IMR-90 (cell line): ENCODE data around the gene LAMA2. TPM values are rescaled to one million over a fixed set of nuclear protein-coding genes. Genes with fewer than 3 reads are reported as not detected.

Source experiments
- ATAC-seq: fragments of 200-7000 bp; cut with Tn5 transposase; 2 replicates; pipeline ENCODE4 v1.9.1; 2020; ENCODE audit warnings: low read depth, mild to moderate bottlenecking, moderate library complexity
- BruUV-seq: library from RNA; stranded (reverse); fragments of 400-500 nt; replicated peaks from 2 replicates; lab custom pipeline; 2021; lab: Mats Ljungman, UMichigan
- CTCF ChIA-PET: fragments of 300-600 bp; formaldehyde crosslinking; extraction: SDS; loops from one replicate; lab custom pipeline; 2021; ENCODE audit warnings: antibody characterized with exemption; lab: Yijun Ruan, JAX
- POLR2A ChIA-PET: fragments of 300-600 bp; sonication (Branson Sonifier 250); formaldehyde crosslinking; loops from one replicate; lab custom pipeline; 2022; ENCODE audit warnings: antibody characterized with exemption; ENCODE audit not compliant: unreplicated experiment; lab: Charles Lee
- DNase-seq: peaks from one replicate; pipeline ENCODE4 v3.0.0; 2013
- H2AFZ ChIP-seq: replicated peaks from 2 replicates; pipeline ENCODE3; 2013; ENCODE audit warnings: low read length, mild to moderate bottlenecking; ENCODE audit not compliant: poor library complexity
- H2AK5ac ChIP-seq: 2 replicates; pipeline ENCODE4 v1.6.1; 2013; ENCODE audit warnings: low read depth, low read length, inconsistent platforms
- H2AK9ac ChIP-seq: replicated peaks from 2 replicates; pipeline ENCODE3; 2013; ENCODE audit warnings: mild to moderate bottlenecking, low read depth, low read length, moderate library complexity; ENCODE audit not compliant: poor library complexity
- H2BK120ac ChIP-seq: 2 replicates; pipeline ENCODE4 v1.6.1; 2013; ENCODE audit warnings: low read depth, low read length, inconsistent platforms
- H2BK15ac ChIP-seq: 3 replicates; pipeline ENCODE4 v1.6.1; 2013; ENCODE audit warnings: low read depth, low read length, inconsistent platforms
- H2BK20ac ChIP-seq: 2 replicates; pipeline ENCODE4 v1.6.1; 2013; ENCODE audit warnings: low read depth, mild to moderate bottlenecking, inconsistent platforms, low read length, moderate library complexity
- H2BK5ac ChIP-seq: 2 replicates; pipeline ENCODE4 v1.6.1; 2013; ENCODE audit warnings: mild to moderate bottlenecking, low read depth, low read length, inconsistent platforms; ENCODE audit not compliant: poor library complexity, severe bottlenecking
- H3K14ac ChIP-seq: replicated peaks from 2 replicates; pipeline ENCODE4 v1.6.1; 2013; ENCODE audit warnings: low read depth, low read length, inconsistent platforms
- H3K18ac ChIP-seq: 2 replicates; pipeline ENCODE4 v1.6.1; 2013; ENCODE audit warnings: low read depth, low read length, control low read depth
- H3K23ac ChIP-seq: 2 replicates; pipeline ENCODE4 v1.6.1; 2013; ENCODE audit warnings: low read depth, low read length, inconsistent platforms
- H3K27ac ChIP-seq: 2 replicates; pipeline ENCODE4 v1.5.1; 2013; ENCODE audit warnings: mild to moderate bottlenecking, control low read depth, low read length; ENCODE audit not compliant: insufficient read depth
- H3K27me3 ChIP-seq: 2 replicates; pipeline ENCODE4 v1.6.1; 2013; ENCODE audit warnings: low read length; ENCODE audit not compliant: control insufficient read depth, insufficient read depth
- H3K36me3 ChIP-seq: 2 replicates; pipeline ENCODE4 v1.6.1; 2013; ENCODE audit warnings: low read length, mixed read lengths; ENCODE audit not compliant: control insufficient read depth, insufficient read depth
- H3K4ac ChIP-seq: 2 replicates; pipeline ENCODE4 v1.6.1; 2013; ENCODE audit warnings: low read depth, low read length, inconsistent platforms
- H3K4me1 ChIP-seq: 2 replicates; pipeline ENCODE4 v1.6.1; 2013; ENCODE audit warnings: low read length, mixed read lengths; ENCODE audit not compliant: control insufficient read depth, insufficient read depth
- H3K4me2 ChIP-seq: 2 replicates; pipeline ENCODE4 v1.6.1; 2013; ENCODE audit warnings: low read depth, mild to moderate bottlenecking, control low read depth, low read length, moderate library complexity
- H3K4me3 ChIP-seq: 2 replicates; pipeline ENCODE4 v1.5.1; 2013; ENCODE audit warnings: low read depth, mild to moderate bottlenecking, control low read depth, low read length, moderate library complexity; ENCODE audit not compliant: insufficient read depth
- H3K56ac ChIP-seq: 2 replicates; pipeline ENCODE4 v1.6.1; 2013; ENCODE audit warnings: low read length, inconsistent platforms; ENCODE audit not compliant: insufficient read depth; ENCODE audit errors: extremely low read depth
- H3K79me1 ChIP-seq, 2 experiments: 2 replicates each; pipeline ENCODE4 v1.6.1; 2013; ENCODE audit warnings: low read length in 2 of 2, inconsistent platforms in 1 of 2, low read depth in 1 of 2
- H3K9ac ChIP-seq: 2 replicates; pipeline ENCODE4 v1.6.1; 2013; ENCODE audit warnings: low read depth, low read length, control low read depth
- H3K9me1 ChIP-seq: 2 replicates; pipeline ENCODE4 v1.6.1; 2013; ENCODE audit warnings: low read length, inconsistent platforms; ENCODE audit not compliant: insufficient read depth
- H3K9me3 ChIP-seq: 2 replicates; pipeline ENCODE4 v1.6.1; 2013; ENCODE audit warnings: low read length; ENCODE audit not compliant: control insufficient read depth, insufficient read depth
- H4K20me1 ChIP-seq: 2 replicates; pipeline ENCODE4 v1.6.1; 2013; ENCODE audit warnings: low read length, inconsistent platforms; ENCODE audit not compliant: insufficient read depth
- H4K5ac ChIP-seq: 2 replicates; pipeline ENCODE4 v1.6.1; 2013; ENCODE audit warnings: mild to moderate bottlenecking, low read depth, low read length, control low read depth
- H4K8ac ChIP-seq, 2 experiments: 2 replicates each; pipeline ENCODE4 v1.6.1; 2013; ENCODE audit warnings: low read depth in 2 of 2, low read length in 2 of 2, control low read depth in 1 of 2, inconsistent platforms in 1 of 2
- H4K91ac ChIP-seq: 2 replicates; pipeline ENCODE4 v1.6.1; 2013; ENCODE audit warnings: low read depth, low read length, inconsistent platforms; ENCODE audit not compliant: insufficient read depth
- BHLHE40 ChIP-seq: fragments of 150-350 bp; IDR thresholded peaks from 2 replicates; pipeline ENCODE4 v1.6.1; 2016; ENCODE audit warnings: mild to moderate bottlenecking, low read depth, low read length
- CEBPB ChIP-seq: IDR thresholded peaks from 2 replicates; pipeline ENCODE4 v1.6.1; 2012; ENCODE audit warnings: low read depth, low read length, improper control_type of control experiment
- CHD1 ChIP-seq: IDR thresholded peaks from 2 replicates; pipeline ENCODE4 v1.6.1; 2012; ENCODE audit warnings: low read depth, low read length, improper control_type of control experiment
- CTCF ChIP-seq: conservative IDR thresholded peaks from 2 replicates; pipeline ENCODE4 v1.5.1; 2012; ENCODE audit warnings: mild to moderate bottlenecking, low read depth, low read length, improper control_type of control experiment
- ELK1 ChIP-seq: fragments of 150-350 bp; IDR thresholded peaks from 2 replicates; pipeline ENCODE4 v1.6.1; 2016; ENCODE audit warnings: low read depth, mild to moderate bottlenecking, low read length, moderate library complexity, borderline replicate concordance
- FOS ChIP-seq: fragments of 150-350 bp; IDR thresholded peaks from 2 replicates; pipeline ENCODE4 v1.6.1; 2016; ENCODE audit warnings: low read depth, low read length
- MAFK ChIP-seq: IDR thresholded peaks from 2 replicates; pipeline ENCODE4 v1.6.1; 2012; ENCODE audit warnings: low read depth, low read length, improper control_type of control experiment
- MAZ ChIP-seq: IDR thresholded peaks from 2 replicates; pipeline ENCODE4 v1.6.1; 2012; ENCODE audit warnings: low read depth, mild to moderate bottlenecking, low read length, improper control_type of control experiment, moderate library complexity, borderline replicate concordance
- MXI1 ChIP-seq: IDR thresholded peaks from 2 replicates; pipeline ENCODE4 v1.6.1; 2012; ENCODE audit warnings: low read depth, mild to moderate bottlenecking, low read length, moderate library complexity, borderline replicate concordance
- NFE2L2 ChIP-seq: fragments of 150-350 bp; IDR thresholded peaks from 2 replicates; pipeline ENCODE4 v1.6.1; 2016; ENCODE audit warnings: low read depth, mild to moderate bottlenecking, low read length
- POLR2A ChIP-seq: IDR thresholded peaks from 2 replicates; pipeline ENCODE4 v1.6.1; 2012; ENCODE audit warnings: mild to moderate bottlenecking, low read depth, low read length
- RAD21 ChIP-seq: IDR thresholded peaks from 2 replicates; pipeline ENCODE4 v1.6.1; 2012; ENCODE audit warnings: low read length, improper control_type of control experiment
- RCOR1 ChIP-seq: IDR thresholded peaks from 2 replicates; pipeline ENCODE4 v1.6.1; 2012; ENCODE audit warnings: mild to moderate bottlenecking, low read length, improper control_type of control experiment; ENCODE audit not compliant: insufficient replicate concordance
- RFX5 ChIP-seq: IDR thresholded peaks from 2 replicates; pipeline ENCODE4 v1.8.0; 2012; ENCODE audit warnings: low read depth, mild to moderate bottlenecking, low read length, moderate library complexity
- SMC3 ChIP-seq: fragments of 150-350 bp; IDR thresholded peaks from 2 replicates; pipeline ENCODE4 v1.6.1; 2016; ENCODE audit warnings: low read depth, mild to moderate bottlenecking, antibody characterized with exemption, low read length, moderate library complexity
- USF2 ChIP-seq: fragments of 150-350 bp; IDR thresholded peaks from 2 replicates; pipeline ENCODE4 v1.6.1; 2017; ENCODE audit warnings: mild to moderate bottlenecking, antibody characterized with exemption, low read length, low read depth
- WGBS, 2 experiments: methylation state at CpG; one replicate each; pipeline versions ENCODE4 v1.1.5 to v1.1.7; 2013; ENCODE audit warnings: missing lambda C conversion rate in 2 of 2; ENCODE audit not compliant: insufficient read length in 1 of 2; ENCODE audit errors: extremely low coverage in 2 of 2; 5-methylcytosine and 5-hydroxymethylcytosine counted together
- dilution Hi-C: fragments of 300-500 bp; cut with HindIII; formaldehyde crosslinking; loops from one replicate; pipeline ENCODE4 v1.14.3; 2018; ENCODE audit warnings: low sequenced_read_pairs; ENCODE audit not compliant: unreplicated experiment
- in situ Hi-C: fragments of 300-500 bp; cut with MboI; formaldehyde crosslinking; loops from 3 replicates; pipeline ENCODE4 v1.14.3; 2019; ENCODE audit warnings: low sequenced_read_pairs, inconsistent platforms, mixed read lengths
- intact Hi-C: fragments of 100-400 bp; cut with micrococcal nuclease; formaldehyde crosslinking; loops from 2 replicates; pipeline ENCODE4 v1.10.0; 2022
- polyA plus RNA-seq, 3 experiments: library from polyadenylated mRNA; depleted of rRNA; stranded (reverse); fragments of >200 nt; gene quantifications; 2 replicates each; pipeline ENCODE4 v1.2.3, GENCODE V29; 2012; ENCODE audit warnings: low replicate concordance in 1 of 3
- total RNA-seq: library from RNA; depleted of rRNA; stranded (reverse); fragments of >200 nt; gene quantifications from 2 replicates; pipeline ENCODE4 v1.2.3, GENCODE V29; 2012

The LAMA2 gene
- total and polyA plus RNA-seq, 2 of the 4 experiments (the other 2 are of a cell fraction) = 9.9 to 13.3 TPM

GRCh38 chr6:129521946-129522345, 639.0 kb downstream of the LAMA2 start:
- Histone ChIP-seq H3K56ac (no peak overlapping the region), H2AK9ac (no peak overlapping the region), H3K79me1 (no peaks in the 10 kb centered on the region), H3K18ac (no peak overlapping the region), H2BK20ac (no peak overlapping the region), H4K20me1 (no peaks in the 10 kb centered on the region), H4K8ac (no peak overlapping the region), H3K27me3 (no peaks in the 10 kb centered on the region), H4K5ac (no peak overlapping the region), H2BK15ac (no peak overlapping the region), H2BK5ac (no peak overlapping the region), H3K4me2 (no peak overlapping the region), H3K4me3 (no peak overlapping the region), H3K4me1 (no peaks in the 10 kb centered on the region), H2BK120ac (no peak overlapping the region), H4K91ac (no peak overlapping the region), H3K9me3 (no peaks in the 10 kb centered on the region), H3K14ac (no peak overlapping the region), H3K9ac (no peak overlapping the region), H3K23ac (no peak overlapping the region), H2AFZ (no peak overlapping the region), H3K4ac (no peak overlapping the region), H3K9me1 (no peaks in the 10 kb centered on the region), H3K36me3 (no peaks in the 10 kb centered on the region), H2AK5ac (no peak overlapping the region), H3K27ac (no peak overlapping the region)
- WGBS, 2 experiments = no CpG with 5 or more reads among the region's 2 CpGs
- ATAC-seq = no peak
- dilution Hi-C loops (no loop called here), intact Hi-C loops (no loop called here), in situ Hi-C loops (no loop called here)
- ChIA-PET CTCF (no interaction called here), POLR2A (no interaction called here)
- no TSS peak for BruUV-seq
- DNase-seq = no peak
- no peak for TF ChIP-seq BHLHE40
- no peak for TF ChIP-seq ELK1
- no peak for TF ChIP-seq CEBPB
- TF ChIP-seq MAFK = no peak
- TF ChIP-seq NFE2L2 = no peak
- no peak for TF ChIP-seq USF2
- no peak for TF ChIP-seq RAD21
- no peak for TF ChIP-seq RFX5
- TF ChIP-seq POLR2A = no peak
- TF ChIP-seq SMC3 = no peak
- TF ChIP-seq RCOR1 = no peak
- no peak for TF ChIP-seq FOS
- TF ChIP-seq CHD1 = no peak
- no peak for TF ChIP-seq MAZ
- TF ChIP-seq MXI1 = no peak
- no peak for TF ChIP-seq CTCF
